GOT3 (cell line): ENCODE results near the gene CYP19A1.

Experiments
- DNase-seq: peaks from one replicate; lab custom pipeline; 2025; ENCODE audit warnings: mixed read lengths; lab: John Stamatoyannopoulos, UW

CYP19A1 gene

DNA sequence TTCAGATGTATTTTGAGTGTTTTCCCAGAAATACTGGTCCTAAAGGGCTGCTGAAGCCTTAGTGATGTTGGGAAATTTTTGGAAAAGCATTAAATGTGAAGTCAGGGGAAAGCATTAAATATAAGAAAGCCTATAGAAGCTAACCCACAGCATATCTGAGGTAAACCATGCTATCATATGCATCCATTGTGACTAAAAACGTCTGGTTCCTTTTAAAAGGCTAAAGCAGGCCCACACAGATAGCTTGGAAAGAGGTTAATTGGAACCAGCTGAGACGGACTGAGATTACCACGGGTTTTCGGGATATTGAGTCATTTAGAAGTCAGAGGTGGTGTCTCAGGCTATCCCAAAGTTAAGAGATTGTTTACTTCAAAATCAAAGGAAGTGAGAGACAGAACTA, 78.2 kb downstream of the CYP19A1 start:
- DNase-seq = no peak

DNA sequence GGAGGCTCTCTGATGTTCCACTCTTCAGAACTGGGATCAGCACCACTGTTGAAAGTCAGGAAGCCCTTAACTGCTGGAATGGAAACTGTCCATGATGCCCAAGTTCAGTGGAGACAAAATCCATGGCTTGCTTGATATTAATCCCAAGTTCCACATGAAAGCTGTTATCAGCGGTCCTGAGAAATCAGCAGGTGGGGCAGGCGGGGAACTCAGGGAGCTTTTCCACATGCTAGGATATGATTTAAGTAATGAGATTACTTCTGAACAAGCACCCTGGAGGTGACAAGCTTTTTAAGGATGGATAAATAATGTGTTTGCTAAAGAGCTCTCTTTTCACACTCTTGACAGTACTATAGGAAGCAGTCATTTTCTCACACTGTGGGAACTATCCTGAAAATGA, 82.9 kb downstream of the CYP19A1 start:
- DNase-seq = no peak

DNA sequence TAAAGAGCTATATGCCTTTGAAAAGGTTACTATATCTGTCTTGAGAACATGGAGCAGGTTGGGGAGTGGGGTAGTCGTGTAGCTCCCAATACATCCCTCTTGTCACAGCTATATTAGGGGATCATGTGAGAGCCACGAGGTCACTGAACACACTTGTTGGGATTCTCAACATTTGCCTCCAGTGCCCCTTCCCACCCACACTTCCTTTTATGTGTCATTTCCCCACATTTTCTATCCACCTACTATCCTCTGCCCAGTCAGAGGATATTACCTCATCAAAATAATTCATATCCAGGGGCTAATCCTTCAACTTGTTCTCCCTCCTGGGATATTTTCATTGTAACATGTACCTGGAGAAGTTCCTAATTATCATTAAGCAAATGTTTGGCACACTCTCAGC, 85.0 kb downstream of the CYP19A1 start:
- DNase-seq = no peak

DNA sequence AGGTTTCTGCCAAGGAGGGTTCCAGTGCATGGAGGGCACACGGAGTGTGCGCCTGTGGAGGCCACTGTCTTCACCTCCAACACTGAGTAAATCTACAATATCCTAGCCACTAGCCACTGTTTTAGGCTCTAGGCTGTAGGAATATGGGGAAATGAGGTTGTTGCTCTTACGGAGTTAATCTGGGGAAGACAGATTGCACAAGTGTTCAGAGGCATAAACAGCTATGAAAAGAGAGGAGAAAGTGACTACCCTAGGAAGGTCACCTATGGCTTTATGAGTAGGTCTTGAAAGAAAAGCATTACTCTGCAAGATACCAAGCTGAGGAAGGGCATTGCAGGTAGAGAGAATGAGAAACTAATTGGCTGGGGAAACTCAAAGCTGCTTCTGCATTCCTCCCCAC, 85.7 kb downstream of the CYP19A1 start:
- DNase-seq = no peak

DNA sequence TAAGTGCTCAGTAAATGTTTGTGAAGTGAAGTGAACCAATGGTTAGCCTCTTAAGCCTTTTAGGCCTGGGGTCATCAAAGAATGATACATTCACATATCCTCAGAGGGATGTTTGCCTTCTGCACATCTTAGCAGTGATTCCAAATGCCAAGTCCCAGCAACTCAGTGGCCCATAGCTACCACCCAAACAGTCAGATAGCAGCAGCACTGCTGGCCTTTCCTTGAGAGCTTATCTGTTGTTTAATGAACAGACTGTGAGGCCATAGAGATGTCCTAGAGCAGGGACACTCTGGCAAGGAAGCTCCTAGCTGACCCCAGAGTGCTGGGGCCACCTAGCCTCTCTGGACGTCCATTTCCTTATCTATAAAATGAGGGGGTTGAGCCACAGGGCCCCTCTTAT, 86.8 kb downstream of the CYP19A1 start:
- DNase-seq = no peak

DNA sequence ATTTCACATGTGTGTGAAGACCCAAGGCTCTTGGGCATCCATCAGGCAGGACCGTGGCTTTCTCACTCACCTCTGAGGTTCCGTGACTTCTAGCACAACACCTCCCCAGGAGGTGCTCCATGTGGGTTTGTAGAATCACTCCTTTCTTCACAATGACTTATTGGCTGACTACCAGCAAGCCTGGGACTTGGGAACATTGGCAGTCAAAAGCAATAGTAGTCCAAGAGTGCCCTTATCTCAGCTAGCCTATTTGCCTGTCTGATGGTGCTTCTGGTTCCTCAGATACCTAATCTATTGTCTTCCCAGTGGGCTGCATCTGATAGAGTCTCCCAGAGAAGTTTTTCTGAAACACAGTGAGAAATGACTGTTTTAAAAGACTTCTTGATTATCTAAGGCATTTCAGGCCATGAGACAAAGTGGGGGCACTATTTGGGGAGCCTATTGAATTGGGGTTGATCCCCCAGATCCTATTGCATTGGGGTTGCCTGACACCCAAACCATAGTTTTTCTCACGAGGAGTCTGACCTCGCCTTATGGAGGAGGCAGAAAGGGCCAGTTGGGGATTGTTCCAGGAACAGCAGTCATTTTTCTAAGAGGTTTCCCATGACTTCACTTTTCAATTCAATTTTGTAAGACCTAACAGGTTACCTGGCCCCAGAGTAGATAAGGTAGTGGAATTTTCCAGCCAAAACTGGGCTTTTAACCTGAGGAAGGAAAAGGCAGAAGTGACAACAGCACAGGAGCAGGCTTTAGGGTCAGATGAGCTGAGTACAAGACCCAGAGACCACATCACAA, 88.0 kb downstream of the CYP19A1 start:
- DNase-seq = no peak

DNA sequence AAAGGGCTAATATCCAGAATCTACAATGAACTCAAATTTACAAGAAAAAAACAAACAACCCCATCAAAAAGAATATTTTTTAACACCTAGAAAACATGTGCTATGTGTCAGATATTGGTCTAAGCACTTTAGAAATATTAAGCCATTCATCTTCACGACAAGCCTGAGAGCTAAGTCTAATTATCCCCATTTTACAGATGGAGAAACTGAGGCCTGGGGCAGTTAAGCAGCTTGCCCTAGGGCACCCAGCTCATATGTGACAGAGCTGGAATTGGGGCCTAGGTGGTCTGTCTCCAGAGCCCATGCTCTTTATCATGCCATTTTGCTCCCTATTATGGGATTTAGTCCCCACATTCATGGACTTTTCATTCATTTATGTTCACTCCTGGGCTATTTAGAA, 92.8 kb downstream of the CYP19A1 start:
- no peak for DNase-seq

DNA sequence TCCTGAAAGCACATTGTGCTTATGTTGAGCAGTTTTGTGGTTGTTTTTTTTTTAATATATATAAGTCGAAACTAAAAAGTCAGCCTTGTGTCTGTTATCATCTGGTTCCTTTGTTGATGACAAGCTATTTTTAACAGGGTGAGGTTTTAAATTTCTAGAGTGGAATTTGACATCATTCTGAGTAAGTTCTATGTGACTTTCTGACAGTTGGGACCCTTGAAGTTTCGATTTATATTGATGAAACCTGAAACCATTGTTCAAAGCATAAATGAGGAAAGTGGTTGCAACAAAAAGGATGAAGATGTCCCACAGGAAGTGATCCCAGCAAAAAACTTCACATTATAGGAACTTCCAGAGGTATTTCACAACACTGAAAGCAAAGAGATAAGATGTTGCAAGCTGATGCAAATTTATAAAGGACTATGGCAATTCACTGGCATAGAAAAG, 94.0 kb downstream of the CYP19A1 start:
- DNase-seq = no peak

DNA sequence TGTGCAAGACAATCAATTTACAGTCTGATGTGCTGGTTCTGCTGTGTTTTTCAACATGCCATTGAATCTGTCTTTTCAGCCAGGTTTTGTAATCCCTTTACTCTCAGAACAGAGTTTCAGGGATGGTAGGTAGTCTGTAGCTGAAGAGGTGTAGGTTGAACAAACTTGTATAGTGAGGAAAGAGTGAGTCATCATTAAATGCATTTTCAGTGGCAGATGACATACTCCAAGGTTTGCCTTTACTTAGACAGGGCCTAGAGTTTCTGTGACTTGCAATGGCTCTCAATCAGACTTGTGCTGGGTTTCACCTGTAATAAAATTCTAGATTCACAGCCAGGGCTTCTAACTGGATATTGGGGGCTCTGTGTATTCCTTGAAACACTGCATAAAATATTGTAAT, 94.6 kb downstream of the CYP19A1 start:
- DNase-seq = no peak

DNA sequence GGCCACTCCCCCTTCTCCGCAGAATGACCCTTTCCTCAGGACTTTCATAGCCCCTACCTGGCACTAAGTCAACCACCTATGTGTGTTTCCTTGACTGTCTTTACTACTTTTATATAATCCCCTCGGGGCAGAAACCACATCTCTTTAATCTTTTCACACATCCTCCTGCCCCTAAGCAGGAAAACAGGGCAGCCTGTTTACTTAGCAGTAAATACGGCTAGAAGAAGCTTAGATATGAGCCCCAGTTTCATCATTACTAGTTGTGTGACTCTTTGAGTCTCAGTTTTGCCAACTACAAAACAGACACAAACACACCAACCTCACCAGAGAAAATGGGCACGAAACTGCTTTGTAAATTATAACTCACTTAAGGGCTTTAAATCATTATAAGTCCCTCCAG, 98.3 kb downstream of the CYP19A1 start:
- DNase-seq = no peak

DNA sequence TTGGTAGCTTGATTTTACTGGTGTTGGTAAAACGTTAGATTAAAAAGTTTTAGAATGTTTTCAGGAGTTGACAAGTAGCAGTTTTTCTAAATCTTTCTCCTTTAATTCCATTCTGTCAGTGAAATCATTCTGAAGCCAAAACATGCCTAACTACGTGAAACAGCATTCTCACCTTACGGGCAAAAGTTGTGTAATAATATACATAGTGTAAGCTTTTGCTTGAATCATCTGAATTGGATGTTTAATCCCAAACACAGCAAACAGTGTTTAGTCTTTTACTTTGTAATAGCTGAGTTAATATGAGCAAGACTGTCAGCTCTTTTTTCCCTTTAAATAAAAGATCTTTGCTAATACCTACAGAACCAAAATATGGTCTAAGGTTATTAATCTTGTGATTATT, 100.6 kb downstream of the CYP19A1 start:
- DNase-seq = no peak

DNA sequence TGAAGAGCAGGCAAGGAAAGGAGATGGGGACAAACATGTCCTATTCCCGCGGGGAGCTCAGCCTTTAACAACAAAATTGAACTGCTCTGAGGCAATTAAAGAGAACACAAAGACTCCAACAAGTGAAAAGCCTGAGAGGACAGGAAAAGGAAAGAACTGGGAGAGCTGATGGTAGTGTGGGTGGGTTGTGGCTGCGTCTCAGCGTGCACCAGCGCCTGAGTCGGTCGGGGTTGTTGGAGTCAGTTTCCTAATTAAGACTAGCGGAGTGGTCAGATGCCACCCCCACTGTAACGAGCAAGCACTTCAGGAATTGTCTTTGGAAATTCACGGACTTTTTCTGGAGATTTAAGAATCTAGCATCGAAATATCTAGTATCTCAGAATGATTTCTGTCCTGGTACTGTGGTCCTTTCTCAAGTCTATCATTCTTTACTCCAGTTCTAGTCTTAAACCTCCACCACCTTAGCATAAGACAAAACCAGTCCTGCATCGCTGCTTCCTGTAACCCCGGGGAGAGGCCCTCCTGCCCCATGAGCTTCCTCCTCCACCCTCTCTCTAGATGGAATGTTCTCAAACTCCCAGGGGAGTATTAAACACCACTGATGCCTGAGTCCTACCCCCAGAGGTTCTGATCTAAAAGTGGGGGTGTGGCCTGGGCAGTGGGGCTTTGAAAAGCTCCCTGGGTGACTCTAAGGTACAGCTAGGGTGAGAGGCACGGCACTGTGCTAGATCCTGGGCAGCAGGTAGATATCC, 104.0 kb downstream of the CYP19A1 start:
- no peak for DNase-seq

DNA sequence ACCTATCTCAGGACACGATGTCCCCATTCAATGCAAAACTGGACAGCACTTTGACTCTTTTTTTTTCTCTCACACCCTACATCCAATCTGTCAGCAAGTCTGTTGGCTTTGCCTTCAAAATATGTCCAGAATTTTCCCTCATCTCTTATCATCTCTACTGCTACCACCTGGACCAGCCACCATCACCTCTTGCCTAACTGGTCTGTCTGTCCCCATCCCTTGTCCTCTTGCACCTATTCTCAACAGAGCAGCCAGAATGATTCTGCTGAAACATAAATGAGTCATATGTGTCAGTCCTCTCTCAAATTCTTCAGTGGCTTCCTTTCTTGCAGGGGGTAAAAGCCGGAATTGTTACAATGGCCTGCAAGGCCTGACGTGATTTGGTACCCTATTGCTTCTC, 105.8 kb downstream of the CYP19A1 start:
- DNase-seq = no peak

DNA sequence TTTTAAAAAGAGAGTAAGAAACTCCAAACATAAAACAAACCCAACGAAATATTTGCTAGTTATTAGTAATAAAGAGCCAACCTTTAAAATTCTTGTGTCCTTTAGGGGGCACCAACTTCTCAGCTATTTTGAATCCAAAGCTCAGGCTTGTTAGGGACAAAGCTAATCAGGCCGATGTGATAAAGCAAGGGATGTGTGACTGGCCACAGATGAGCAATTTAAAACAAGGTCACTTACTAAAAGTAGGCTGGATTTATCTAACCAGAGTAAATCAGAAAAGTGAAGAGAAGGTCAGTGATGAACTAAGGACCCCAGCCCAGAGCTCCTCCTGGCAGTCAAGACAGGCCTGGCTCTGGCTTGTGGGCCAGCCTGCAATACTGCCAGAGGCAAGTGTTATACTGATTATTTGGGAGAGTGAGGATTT, 108.5 kb downstream of the CYP19A1 start:
- no peak for DNase-seq

DNA sequence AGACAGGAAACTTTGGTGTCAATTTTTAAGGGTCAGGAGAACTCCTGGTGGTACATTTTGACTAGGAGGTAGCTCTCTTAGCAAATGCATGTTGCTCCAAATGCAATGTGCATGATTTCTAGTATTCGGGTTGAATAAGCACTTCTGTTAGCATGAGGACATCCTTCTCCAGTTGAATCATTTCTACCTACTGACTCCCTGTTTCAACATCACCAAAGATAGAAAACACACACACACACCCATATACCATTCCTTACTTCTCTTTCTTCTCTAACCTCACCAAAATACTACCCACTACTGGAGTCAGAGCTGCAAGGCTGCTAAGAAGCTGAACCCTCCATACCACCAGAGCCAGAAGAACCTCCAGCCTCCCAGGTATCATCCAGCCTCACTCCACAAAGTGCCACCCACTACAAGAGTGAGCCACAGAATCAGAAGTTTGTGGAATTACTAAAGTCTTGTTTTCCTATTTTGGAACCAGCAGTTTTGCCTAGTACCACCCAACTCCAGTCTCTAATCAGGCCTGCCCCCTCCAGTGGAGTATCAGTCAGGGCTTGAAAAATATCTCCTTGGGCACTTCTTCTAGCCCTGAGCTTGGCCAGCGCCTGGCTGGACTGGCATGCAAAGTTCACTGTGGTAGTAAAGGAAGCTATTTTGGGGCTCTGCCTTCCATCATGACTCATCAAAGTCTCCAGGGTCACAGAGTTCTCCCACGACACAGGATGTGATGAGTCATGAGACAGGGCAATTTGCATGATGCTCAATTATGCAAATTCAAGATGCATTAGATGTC, 110.3 kb downstream of the CYP19A1 start:
- DNase-seq = peak; percentile 32

DNA sequence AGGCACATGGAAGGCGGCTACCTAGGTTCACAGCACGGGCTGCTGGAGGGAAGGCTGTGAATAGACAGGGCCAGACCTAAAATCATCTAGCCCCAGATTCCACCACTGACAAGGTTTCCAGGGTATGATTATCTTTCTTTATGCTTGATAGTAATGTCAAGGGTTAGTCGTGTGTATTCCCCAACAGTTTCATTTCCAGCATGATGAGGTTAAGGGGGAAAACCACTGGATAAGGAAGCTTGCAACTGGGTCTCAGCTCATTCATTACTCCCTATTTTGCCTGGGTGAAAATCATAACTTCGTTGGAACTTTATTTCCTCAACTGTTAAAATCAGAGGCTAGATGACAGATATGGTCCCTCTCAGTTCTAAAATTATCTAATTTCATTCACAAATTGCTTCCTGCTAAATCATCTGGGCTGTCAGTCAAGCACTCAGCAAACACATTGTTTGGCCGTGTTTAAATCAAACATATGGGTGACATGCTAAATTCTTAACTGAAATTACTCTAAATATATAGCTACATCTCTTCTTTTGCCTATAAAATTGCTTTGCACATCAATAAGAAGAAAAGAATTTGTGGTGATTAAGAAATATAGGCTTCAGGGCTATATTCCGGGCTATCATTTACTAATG, 111.7 kb downstream of the CYP19A1 start:
- no peak for DNase-seq

DNA sequence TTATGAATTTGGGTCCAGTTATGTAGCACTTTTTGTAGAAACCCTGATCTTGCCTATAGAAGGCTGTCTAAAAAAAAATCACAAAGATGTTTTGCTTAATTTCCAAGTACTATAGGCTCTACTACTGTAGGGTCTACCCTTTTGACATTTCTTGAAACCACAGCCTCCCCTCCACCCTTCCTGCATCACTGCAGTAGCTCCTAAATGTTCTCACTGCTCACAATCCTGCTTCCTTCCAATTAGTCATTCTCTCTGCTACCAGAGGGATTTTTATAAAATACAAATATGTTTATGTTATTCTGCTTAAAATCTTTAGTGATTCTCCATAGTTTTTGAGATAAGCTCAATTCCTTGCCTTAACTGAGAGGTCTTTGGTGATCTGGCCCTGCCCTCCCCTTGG, 114.0 kb downstream of the CYP19A1 start:
- DNase-seq = no peak

DNA sequence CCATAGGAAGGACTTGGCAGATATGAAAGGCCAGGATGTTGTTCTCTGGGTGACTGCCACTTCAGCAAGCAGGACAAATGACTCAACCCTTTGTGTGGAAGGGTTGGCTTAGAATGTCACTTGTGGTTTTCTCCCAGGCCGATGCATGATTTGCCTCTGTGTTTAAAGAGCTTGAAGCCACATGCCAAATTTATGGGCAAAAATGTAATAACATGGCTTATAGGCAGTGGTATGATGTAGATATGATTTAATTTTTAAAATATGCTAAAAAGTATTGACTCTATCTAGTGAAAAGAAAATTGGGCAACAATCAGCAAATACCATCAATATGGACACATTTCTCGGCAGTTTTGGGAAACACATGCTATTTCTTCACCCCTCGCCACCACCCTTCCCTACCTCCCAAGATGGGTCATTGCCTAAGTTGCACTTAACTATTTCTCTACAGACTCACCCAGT, 114.6 kb downstream of the CYP19A1 start:
- no peak for DNase-seq

DNA sequence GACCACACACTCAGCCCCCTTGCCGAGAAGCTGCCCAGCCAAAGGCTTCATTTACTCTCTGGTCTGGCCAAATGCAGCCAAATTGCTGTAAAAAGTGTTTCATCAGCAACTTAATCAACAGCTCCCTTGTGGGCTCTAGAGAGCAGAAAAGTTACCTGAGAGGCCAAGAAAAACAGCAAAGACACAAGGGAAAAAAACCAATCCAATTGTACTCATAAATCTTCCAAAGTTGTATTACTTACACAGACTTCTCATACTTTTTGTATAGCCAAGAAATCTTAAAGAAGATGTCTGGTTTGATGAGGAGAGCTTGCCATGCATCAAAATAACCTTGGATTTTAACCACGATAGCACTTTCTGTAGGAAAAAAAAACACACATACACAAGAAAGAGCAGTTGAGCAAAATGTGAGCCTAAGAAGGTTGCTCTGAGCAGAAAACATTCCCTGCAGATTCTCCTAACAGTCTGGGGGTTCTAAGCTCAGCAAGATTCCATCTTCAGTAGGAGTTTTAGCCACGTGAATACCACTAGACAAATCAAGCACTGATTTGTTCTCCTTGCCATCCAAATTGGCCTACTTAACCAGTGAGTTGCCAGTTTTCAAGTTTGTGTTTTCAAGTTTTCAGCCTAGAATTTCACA, 120.0 kb downstream of the CYP19A1 start:
- no peak for DNase-seq

DNA sequence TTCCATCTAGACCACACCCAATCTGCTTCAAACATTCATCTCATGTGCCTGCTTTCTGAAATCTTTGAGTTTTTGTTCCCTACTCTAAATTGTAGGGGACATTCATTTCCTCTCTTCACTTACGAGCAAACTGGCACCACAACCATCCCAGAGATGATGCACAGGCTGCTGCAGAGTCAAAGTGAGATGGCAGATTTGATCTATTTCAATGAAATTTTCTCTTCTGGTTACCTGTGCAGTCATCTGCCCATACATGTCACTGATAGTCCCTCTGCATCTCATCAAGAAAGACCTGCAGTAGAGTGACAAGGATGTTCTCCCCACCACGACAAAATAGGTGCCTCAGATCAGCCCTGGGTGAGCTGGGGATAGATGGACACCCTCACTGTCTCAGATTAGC, 125.5 kb downstream of the CYP19A1 start:
- DNase-seq = no peak

DNA sequence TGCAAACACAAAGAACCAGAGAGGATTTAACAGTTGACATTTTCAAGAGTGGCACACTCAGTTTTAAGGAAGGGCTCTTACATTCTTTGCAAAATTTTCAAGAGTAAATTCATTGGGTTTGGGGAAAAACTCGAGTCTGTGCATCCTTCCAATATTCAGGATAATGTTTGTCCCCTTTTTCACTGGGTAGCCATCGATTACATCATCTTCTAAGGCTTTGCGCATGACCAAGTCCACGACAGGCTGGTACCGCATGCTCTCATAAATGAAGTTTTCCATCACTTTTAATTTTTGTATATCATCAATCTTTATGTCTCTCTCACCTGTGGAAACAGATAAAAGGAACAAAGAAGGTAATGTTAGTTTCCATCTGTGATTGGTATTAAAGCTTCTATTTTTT, 126.2 kb downstream of the CYP19A1 start:
- no peak for DNase-seq
